ENCODE results near the gene CSTB.

DNA sequence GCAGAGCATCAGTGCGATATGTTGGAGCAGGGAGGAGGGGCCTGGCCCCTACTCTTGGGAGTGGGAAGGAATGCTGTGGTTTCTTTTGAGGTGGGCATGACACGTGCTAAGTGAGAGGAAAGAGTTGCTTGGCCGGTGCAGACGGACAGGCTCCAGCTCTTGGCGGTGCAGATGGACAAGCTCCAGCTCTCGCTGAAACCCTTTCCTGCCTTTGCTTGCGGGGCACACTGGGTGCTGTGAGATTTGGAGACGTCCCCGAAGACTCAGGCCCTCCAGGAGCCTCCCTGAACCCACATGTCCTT lies 41.2 kb downstream of the CSTB start:
- TF ChIP-seq POLR2AphosphoS5 (IDR thresholded peaks at IDR 0.05; ENCODE audit: low read depth, low read length) (no peak), RAD21 (IDR thresholded peaks at IDR 0.05 in 1 of 2, conservative IDR thresholded peaks at IDR 0.05 in 1 of 2; ENCODE audit: low read depth in 2 of 2, low read length in 2 of 2) (no peak), MAX (IDR thresholded peaks at IDR 0.05) (no peak), POLR2A (IDR thresholded peaks at IDR 0.05; ENCODE audit: control extremely low read depth in 1 of 2, low read depth in 2 of 2, low read length in 2 of 2) (no peak), SUZ12 (IDR thresholded peaks at IDR 0.05; ENCODE audit: low read length) (no peak), CREB1 (IDR thresholded peaks at IDR 0.05) (no peak), ATF3 (IDR thresholded peaks at IDR 0.05; ENCODE audit: insufficient read depth, low read depth, low read length) (no peak), GTF2F1 (IDR thresholded peaks at IDR 0.05; ENCODE audit: borderline replicate concordance, low read depth, low read length) (no peak), EP300 (IDR thresholded peaks at IDR 0.05; ENCODE audit: borderline replicate concordance in 1 of 2, low read depth in 2 of 2, low read length in 2 of 2) (no peak), CEBPB (IDR thresholded peaks at IDR 0.05; ENCODE audit: low read depth, low read length) (no peak), ZNF274 (IDR thresholded peaks at IDR 0.05; ENCODE audit: borderline replicate concordance, extremely low read depth, low read length) (no peak), BRCA1 (IDR thresholded peaks at IDR 0.05; ENCODE audit: low read depth, low read length) (no peak), SP4 (IDR thresholded peaks at IDR 0.05; ENCODE audit: low read length) (no peak)
- TF ChIP-seq, protein P1, sequence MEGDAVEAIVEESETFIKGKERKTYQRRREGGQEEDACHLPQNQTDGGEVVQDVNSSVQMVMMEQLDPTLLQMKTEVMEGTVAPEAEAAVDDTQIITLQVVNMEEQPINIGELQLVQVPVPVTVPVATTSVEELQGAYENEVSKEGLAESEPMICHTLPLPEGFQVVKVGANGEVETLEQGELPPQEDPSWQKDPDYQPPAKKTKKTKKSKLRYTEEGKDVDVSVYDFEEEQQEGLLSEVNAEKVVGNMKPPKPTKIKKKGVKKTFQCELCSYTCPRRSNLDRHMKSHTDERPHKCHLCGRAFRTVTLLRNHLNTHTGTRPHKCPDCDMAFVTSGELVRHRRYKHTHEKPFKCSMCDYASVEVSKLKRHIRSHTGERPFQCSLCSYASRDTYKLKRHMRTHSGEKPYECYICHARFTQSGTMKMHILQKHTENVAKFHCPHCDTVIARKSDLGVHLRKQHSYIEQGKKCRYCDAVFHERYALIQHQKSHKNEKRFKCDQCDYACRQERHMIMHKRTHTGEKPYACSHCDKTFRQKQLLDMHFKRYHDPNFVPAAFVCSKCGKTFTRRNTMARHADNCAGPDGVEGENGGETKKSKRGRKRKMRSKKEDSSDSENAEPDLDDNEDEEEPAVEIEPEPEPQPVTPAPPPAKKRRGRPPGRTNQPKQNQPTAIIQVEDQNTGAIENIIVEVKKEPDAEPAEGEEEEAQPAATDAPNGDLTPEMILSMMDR (IDR thresholded peaks at IDR 0.05; ENCODE audit: control extremely low read depth in 1 of 3, insufficient read depth in 1 of 3, low read depth in 1 of 3, low read length in 3 of 3): no peak
